Gastrocnemius medialis (tissue), 4 donors: ENCODE data around the gene TMCC1.

Experiments used
- POLR2A ChIP-seq, 2 donors: fragments of 450-650 bp; IDR thresholded peaks; one replicate each; pipeline ENCODE4 v1.6.1; 2017; ENCODE audit warnings: antibody characterized with exemption in 2 of 2, mild to moderate bottlenecking in 2 of 2, moderate library complexity in 2 of 2
- TF ChIP-seq, protein P1 (sequence below), 5 experiments: fragments of 450-650 bp in 3 of 5; fragments of 200-600 bp in 2 of 5; sonication (generic) in 2 of 5; IDR thresholded peaks in 4 of 5; conservative IDR thresholded peaks in 1 of 5; 1 replicate in 4 of 5; 2 replicates in 1 of 5; pipeline ENCODE4 v1.5.1; 2016 to 2019; ENCODE audit warnings: antibody characterized with exemption in 5 of 5, mild to moderate bottlenecking in 3 of 5, moderate library complexity in 3 of 5

GRCh38 chr3:129699612-129700011 is 193.9 kb downstream of the TMCC1 start:
- TF ChIP-seq, protein P1, sequence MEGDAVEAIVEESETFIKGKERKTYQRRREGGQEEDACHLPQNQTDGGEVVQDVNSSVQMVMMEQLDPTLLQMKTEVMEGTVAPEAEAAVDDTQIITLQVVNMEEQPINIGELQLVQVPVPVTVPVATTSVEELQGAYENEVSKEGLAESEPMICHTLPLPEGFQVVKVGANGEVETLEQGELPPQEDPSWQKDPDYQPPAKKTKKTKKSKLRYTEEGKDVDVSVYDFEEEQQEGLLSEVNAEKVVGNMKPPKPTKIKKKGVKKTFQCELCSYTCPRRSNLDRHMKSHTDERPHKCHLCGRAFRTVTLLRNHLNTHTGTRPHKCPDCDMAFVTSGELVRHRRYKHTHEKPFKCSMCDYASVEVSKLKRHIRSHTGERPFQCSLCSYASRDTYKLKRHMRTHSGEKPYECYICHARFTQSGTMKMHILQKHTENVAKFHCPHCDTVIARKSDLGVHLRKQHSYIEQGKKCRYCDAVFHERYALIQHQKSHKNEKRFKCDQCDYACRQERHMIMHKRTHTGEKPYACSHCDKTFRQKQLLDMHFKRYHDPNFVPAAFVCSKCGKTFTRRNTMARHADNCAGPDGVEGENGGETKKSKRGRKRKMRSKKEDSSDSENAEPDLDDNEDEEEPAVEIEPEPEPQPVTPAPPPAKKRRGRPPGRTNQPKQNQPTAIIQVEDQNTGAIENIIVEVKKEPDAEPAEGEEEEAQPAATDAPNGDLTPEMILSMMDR (IDR thresholded peaks at IDR 0.05 in 4 of 5, conservative IDR thresholded peaks at IDR 0.05 in 1 of 5), result no peak
- no peak for TF ChIP-seq POLR2A (IDR thresholded peaks at IDR 0.05)
